ENCODE data around the gene ITGAD. TPM values are rescaled to one million over a fixed set of nuclear protein-coding genes. Genes with fewer than 3 reads are reported as not detected.

Gene ITGAD
- total RNA-seq, result not detected in 2 replicates

GRCh38 chr16:31393056-31393455, at the start of gene ITGAD:
Gene ITGAD (plus strand): TSS chr16:31393335. CDS start chr16:31393361, 26 bp downstream.

GRCh38 chr16:31354394-31355291, 38.5 kb upstream of the ITGAD start, which contains the start of gene ITGAX:
Gene ITGAX (plus strand): TSS chr16:31355176. CDS start chr16:31355255, 79 bp downstream.

GRCh38 chr16:31428279-31428597, 35.1 kb downstream of the ITGAD start, which contains the start of gene COX6A2:
Gene COX6A2 (minus strand): TSS chr16:31428360. CDS start chr16:31428325, 35 bp downstream.

GRCh38 chr16:31458844-31459686, 65.9 kb downstream of the ITGAD start, which contains the start of gene ARMC5:
Gene ARMC5 (plus strand): TSS chr16:31459501. CDS start chr16:31459525, 24 bp downstream.

GRCh38 chr16:31471875-31472708, 79.0 kb downstream of the ITGAD start, which contains the start of gene TGFB1I1:
Gene TGFB1I1 (plus strand): TSS chr16:31472152. CDS start chr16:31472189, 37 bp downstream.

Other genes starting within 250 kb of the ITGAD start
- gene PRSS36, start 243.3 kb upstream of the ITGAD start, total RNA-seq, result 0.26 and 0.87 TPM in 2 replicates
- gene FUS, start 213.2 kb upstream of the ITGAD start, total RNA-seq, result 32.1 and 33.1 TPM in 2 replicates
- 66.0 and 80.8 TPM in 2 replicates for gene PYCARD, start 190.6 kb upstream of the ITGAD start, total RNA-seq
- not detected in 2 replicates for gene TRIM72, start 179.2 kb upstream of the ITGAD start, total RNA-seq
- not detected in 2 replicates for gene PYDC1, start 176.2 kb upstream of the ITGAD start, total RNA-seq
- gene ITGAM, start 133.4 kb upstream of the ITGAD start, total RNA-seq, result not detected in 2 replicates
- 0.34 TPM in 1 of 2 replicates, not detected in the other for gene ITGAX, start 38.2 kb upstream of the ITGAD start, total RNA-seq
- gene COX6A2, start 35.0 kb downstream of the ITGAD start, total RNA-seq, result not detected in 2 replicates
- under 0.01 and 0.26 TPM in 2 replicates for gene ZNF843, start 49.5 kb downstream of the ITGAD start, total RNA-seq
- 11.4 and 14.2 TPM in 2 replicates for gene ARMC5, start 66.2 kb downstream of the ITGAD start, total RNA-seq
- gene TGFB1I1, start 78.8 kb downstream of the ITGAD start, total RNA-seq, result 29.8 and 30.9 TPM in 2 replicates
- 0.11 TPM in 1 of 2 replicates, not detected in the other for gene SLC5A2, start 89.8 kb downstream of the ITGAD start, total RNA-seq
- gene RUSF1, start 115.1 kb downstream of the ITGAD start, total RNA-seq, result 23.6 and 26.5 TPM in 2 replicates
- not detected in 2 replicates for gene AHSP, start 134.6 kb downstream of the ITGAD start, total RNA-seq